ENCODE data around the gene ETHE1. TPM values are rescaled to one million over a fixed set of nuclear protein-coding genes. Genes with fewer than 3 reads are reported as not detected.
"Not testable (repeated sequence)": the region's sequence is repeated elsewhere in the genome, so short reads cannot be mapped to it uniquely, and the experiment has no call there.

Gene ETHE1
- total RNA-seq, 1 experiment from 2014 or later, result 19.0 TPM

DNA sequence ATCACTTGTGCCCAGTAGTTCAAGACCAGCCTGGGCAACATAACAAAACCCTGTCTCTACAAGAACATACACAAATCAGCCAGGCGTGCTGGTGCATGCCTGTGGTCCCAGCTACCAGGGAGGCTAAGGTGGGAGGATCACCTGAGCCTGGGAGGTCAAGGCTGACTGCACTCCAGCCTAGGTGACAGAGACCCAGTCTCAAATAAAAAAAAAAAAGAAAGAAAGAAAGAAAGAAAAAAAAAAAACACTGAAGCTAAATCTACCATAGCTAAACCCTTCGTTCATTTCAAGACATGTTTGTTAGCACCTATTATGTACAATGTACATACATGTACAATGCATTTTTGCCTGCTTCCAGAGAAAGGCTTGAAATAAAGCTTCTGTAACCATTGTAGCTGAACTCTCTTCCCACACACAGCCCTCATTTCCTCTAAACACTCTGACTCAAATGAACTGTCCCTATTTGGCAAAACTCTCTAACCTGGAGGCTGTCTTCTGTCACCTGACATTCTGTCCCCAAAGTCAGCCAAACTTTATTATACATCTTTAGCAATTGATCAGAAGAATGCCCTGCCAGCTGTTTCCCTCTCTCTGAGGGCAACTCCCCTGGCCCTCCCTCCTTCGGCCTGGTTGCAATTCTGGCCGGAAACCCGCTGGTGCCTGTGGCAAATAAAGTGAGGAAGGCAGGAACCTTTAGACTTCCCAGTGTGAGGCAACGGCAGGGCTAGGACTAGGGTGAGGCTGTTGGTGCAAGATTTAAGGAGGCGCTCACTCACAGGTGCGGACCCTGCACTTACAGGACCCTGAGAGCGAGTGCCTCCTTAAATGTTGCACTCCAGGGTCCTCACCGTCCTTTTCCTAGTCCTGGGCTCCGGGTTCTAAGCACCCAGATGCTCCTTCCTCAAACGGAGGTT, 1.8 kb downstream of the ETHE1 start (continued):
- TF ChIP-seq, protein P1, sequence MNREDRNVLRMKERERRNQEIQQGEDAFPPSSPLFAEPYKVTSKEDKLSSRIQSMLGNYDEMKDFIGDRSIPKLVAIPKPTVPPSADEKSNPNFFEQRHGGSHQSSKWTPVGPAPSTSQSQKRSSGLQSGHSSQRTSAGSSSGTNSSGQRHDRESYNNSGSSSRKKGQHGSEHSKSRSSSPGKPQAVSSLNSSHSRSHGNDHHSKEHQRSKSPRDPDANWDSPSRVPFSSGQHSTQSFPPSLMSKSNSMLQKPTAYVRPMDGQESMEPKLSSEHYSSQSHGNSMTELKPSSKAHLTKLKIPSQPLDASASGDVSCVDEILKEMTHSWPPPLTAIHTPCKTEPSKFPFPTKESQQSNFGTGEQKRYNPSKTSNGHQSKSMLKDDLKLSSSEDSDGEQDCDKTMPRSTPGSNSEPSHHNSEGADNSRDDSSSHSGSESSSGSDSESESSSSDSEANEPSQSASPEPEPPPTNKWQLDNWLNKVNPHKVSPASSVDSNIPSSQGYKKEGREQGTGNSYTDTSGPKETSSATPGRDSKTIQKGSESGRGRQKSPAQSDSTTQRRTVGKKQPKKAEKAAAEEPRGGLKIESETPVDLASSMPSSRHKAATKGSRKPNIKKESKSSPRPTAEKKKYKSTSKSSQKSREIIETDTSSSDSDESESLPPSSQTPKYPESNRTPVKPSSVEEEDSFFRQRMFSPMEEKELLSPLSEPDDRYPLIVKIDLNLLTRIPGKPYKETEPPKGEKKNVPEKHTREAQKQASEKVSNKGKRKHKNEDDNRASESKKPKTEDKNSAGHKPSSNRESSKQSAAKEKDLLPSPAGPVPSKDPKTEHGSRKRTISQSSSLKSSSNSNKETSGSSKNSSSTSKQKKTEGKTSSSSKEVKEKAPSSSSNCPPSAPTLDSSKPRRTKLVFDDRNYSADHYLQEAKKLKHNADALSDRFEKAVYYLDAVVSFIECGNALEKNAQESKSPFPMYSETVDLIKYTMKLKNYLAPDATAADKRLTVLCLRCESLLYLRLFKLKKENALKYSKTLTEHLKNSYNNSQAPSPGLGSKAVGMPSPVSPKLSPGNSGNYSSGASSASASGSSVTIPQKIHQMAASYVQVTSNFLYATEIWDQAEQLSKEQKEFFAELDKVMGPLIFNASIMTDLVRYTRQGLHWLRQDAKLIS (CRISPR knock-in tag; IDR thresholded peaks at IDR 0.05; ENCODE audit: borderline replicate concordance), result no peak
- no peak for TF ChIP-seq ZNF396 (CRISPR knock-in tag; IDR thresholded peaks at IDR 0.05; ENCODE audit: borderline replicate concordance)
- peak; percentile 42; the same call in 1 of the 2 replicates for TF ChIP-seq SP1 (CRISPR knock-in tag; conservative IDR thresholded peaks at IDR 0.05)
- TF ChIP-seq, protein P2, sequence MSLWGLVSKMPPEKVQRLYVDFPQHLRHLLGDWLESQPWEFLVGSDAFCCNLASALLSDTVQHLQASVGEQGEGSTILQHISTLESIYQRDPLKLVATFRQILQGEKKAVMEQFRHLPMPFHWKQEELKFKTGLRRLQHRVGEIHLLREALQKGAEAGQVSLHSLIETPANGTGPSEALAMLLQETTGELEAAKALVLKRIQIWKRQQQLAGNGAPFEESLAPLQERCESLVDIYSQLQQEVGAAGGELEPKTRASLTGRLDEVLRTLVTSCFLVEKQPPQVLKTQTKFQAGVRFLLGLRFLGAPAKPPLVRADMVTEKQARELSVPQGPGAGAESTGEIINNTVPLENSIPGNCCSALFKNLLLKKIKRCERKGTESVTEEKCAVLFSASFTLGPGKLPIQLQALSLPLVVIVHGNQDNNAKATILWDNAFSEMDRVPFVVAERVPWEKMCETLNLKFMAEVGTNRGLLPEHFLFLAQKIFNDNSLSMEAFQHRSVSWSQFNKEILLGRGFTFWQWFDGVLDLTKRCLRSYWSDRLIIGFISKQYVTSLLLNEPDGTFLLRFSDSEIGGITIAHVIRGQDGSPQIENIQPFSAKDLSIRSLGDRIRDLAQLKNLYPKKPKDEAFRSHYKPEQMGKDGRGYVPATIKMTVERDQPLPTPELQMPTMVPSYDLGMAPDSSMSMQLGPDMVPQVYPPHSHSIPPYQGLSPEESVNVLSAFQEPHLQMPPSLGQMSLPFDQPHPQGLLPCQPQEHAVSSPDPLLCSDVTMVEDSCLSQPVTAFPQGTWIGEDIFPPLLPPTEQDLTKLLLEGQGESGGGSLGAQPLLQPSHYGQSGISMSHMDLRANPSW (CRISPR knock-in tag; conservative IDR thresholded peaks at IDR 0.05; ENCODE audit: low read depth), result no peak
- TF ChIP-seq ESRRA (CRISPR knock-in tag; IDR thresholded peaks at IDR 0.05; ENCODE audit: borderline replicate concordance), result no peak
- TF ChIP-seq, protein P3, sequence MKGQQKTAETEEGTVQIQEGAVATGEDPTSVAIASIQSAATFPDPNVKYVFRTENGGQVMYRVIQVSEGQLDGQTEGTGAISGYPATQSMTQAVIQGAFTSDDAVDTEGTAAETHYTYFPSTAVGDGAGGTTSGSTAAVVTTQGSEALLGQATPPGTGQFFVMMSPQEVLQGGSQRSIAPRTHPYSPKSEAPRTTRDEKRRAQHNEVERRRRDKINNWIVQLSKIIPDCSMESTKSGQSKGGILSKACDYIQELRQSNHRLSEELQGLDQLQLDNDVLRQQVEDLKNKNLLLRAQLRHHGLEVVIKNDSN (CRISPR knock-in tag; IDR thresholded peaks at IDR 0.05), result no peak
- no peak for TF ChIP-seq RELA (CRISPR knock-in tag; IDR thresholded peaks at IDR 0.05; ENCODE audit: borderline replicate concordance)
- TF ChIP-seq, protein P4, sequence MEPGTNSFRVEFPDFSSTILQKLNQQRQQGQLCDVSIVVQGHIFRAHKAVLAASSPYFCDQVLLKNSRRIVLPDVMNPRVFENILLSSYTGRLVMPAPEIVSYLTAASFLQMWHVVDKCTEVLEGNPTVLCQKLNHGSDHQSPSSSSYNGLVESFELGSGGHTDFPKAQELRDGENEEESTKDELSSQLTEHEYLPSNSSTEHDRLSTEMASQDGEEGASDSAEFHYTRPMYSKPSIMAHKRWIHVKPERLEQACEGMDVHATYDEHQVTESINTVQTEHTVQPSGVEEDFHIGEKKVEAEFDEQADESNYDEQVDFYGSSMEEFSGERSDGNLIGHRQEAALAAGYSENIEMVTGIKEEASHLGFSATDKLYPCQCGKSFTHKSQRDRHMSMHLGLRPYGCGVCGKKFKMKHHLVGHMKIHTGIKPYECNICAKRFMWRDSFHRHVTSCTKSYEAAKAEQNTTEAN (CRISPR knock-in tag; IDR thresholded peaks at IDR 0.05), result peak; percentile 68; the same call in 1 of the 2 replicates
- TF ChIP-seq, protein P5, sequence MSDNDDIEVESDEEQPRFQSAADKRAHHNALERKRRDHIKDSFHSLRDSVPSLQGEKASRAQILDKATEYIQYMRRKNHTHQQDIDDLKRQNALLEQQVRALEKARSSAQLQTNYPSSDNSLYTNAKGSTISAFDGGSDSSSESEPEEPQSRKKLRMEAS (CRISPR knock-in tag; IDR thresholded peaks at IDR 0.05), result no peak
- TF ChIP-seq ZNF263 (CRISPR knock-in tag; IDR thresholded peaks at IDR 0.05; ENCODE audit: low read depth), result no peak
- TF ChIP-seq ZBTB21 (CRISPR knock-in tag; IDR thresholded peaks at IDR 0.05; ENCODE audit: borderline replicate concordance), result no peak

DNA sequence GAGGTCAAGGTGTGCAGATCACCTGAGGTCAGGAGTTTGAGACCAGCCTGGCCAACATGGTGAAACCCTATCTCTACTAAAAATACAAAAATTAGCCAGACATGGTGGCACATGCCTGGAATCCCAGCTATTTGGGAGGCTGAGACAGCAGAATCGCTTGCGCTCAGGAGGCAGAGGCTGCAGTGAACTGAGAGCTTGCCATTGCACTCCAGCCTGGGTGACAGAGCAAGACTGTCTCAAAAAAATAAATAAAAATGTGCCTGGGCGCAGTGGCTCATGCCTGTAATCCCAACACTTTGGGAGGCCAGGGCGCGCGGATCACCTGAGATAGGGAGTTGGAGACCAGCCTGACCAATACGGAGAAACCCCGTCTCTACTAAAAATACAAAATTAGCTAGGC, 3.3 kb downstream of the ETHE1 start:
- not testable (repeated sequence) for H3K27ac Mint-ChIP-seq; DNase-seq (ENCODE audit: low spot score); H3K4me3 Mint-ChIP-seq; H3K9me3 Mint-ChIP-seq; ATAC-seq; H3K36me3 Mint-ChIP-seq
- Mint-ChIP-seq H3K27me3 (ENCODE audit: low read depth) (peaks cover 27% of the 10 kb centered on the region), H3K4me1 (peaks cover 17% of the 10 kb centered on the region)
- ChIA-PET POLR2A (interaction anchor here (0.6 kb wide), 1 partner anchor 92 kb away, joined by 3 read pairs; no protein-coding TSS in a partner anchor), CTCF (interaction anchor here (1.3 to 7.5 kb wide), 4 partner anchors 9 to 77 kb away, joined by 4 to 245 read pairs (median 14); partner anchors contain the start of gene ZNF575)

DNA sequence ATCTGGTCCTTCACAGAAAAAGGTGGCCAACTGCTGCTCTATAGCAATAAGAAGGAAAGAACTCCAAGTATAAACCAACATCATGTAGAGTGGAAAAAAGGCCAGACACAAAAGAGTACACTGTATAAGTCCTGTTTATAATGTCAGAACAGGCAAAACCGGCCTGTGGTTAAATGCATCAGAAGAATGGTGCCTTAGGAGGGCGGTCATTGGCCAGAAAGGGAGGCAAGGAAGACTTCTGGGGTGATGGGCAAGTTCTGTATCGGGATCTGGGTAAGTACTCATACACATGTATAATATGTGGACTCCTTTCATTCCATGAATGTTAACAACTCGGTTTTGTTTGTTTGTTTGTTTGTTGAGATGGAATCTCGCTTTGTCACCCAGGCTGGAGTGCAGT, 4.1 kb downstream of the ETHE1 start:
- H3K36me3 Mint-ChIP-seq, result no peaks in the 10 kb centered on the region
- CTCF ChIA-PET, result interaction anchor here (1.3 to 7.5 kb wide), 4 partner anchors 10 to 76 kb away, joined by 4 to 245 read pairs (median 14); partner anchors contain the start of gene ZNF575
- no peak overlapping the region for H3K4me3 Mint-ChIP-seq
- POLR2A ChIA-PET, result interaction anchor here (0.6 kb wide), 1 partner anchor 91 kb away, joined by 3 read pairs; no protein-coding TSS in a partner anchor
- peaks cover 17% of the 10 kb centered on the region for H3K4me1 Mint-ChIP-seq
- DNase-seq (ENCODE audit: low spot score) (no peak), ATAC-seq (no peak)
- TF ChIP-seq ZNF232 (CRISPR knock-in tag; IDR thresholded peaks at IDR 0.05) (no peak), CBFB (CRISPR knock-in tag; IDR thresholded peaks at IDR 0.05; ENCODE audit: low read depth) (no peak)
- TF ChIP-seq, protein P6, sequence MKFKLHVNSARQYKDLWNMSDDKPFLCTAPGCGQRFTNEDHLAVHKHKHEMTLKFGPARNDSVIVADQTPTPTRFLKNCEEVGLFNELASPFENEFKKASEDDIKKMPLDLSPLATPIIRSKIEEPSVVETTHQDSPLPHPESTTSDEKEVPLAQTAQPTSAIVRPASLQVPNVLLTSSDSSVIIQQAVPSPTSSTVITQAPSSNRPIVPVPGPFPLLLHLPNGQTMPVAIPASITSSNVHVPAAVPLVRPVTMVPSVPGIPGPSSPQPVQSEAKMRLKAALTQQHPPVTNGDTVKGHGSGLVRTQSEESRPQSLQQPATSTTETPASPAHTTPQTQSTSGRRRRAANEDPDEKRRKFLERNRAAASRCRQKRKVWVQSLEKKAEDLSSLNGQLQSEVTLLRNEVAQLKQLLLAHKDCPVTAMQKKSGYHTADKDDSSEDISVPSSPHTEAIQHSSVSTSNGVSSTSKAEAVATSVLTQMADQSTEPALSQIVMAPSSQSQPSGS (CRISPR knock-in tag; IDR thresholded peaks at IDR 0.05; ENCODE audit: borderline replicate concordance, low read depth), result no peak
- H3K27me3 Mint-ChIP-seq (ENCODE audit: low read depth), result peaks cover 19% of the 10 kb centered on the region
- no peaks in the 10 kb centered on the region for H3K9me3 Mint-ChIP-seq
- no peak overlapping the region for H3K27ac Mint-ChIP-seq

Data from WTC11 (cell line).